ENCODE results near the gene ETDB. TPM values are rescaled to one million over a fixed set of nuclear protein-coding genes. Genes with fewer than 3 reads are reported as not detected.

The ETDB gene
- polyA plus RNA-seq, 4 donors = 0.30 TPM; not detected in 3

Other genes with a start within 250 kb of the ETDB start
- 10 to 100 TPM; 20.3 to 26.7 (median 24.7) TPM for gene MOSPD1, start 205.3 kb downstream of the ETDB start, polyA plus RNA-seq (ENCODE audit: insufficient read length in 4 of 4)
- 10 to 100 TPM; 11.3 to 12.3 (median 11.8) TPM for gene SMIM10, start 129.5 kb downstream of the ETDB start, polyA plus RNA-seq (ENCODE audit: insufficient read length in 4 of 4)
- gene RTL8B, start 98.0 kb downstream of the ETDB start, polyA plus RNA-seq (ENCODE audit: insufficient read length in 4 of 4) = 10 to 100 TPM; 25.1 to 28.9 (median 27.0) TPM
- gene RTL8C, start 88.2 kb downstream of the ETDB start, polyA plus RNA-seq (ENCODE audit: insufficient read length in 4 of 4) = 100 to 1,000 TPM; 172 to 199 (median 187) TPM
- 10 to 100 TPM; 86.8 to 95.0 (median 90.7) TPM for gene RTL8A, start 68.4 kb downstream of the ETDB start, polyA plus RNA-seq (ENCODE audit: insufficient read length in 4 of 4)
- 1 to 10 TPM; 7.4 to 8.8 (median 7.6) TPM for gene SMIM10L2B, start 21.8 kb downstream of the ETDB start, polyA plus RNA-seq (ENCODE audit: insufficient read length in 4 of 4)
- gene CT55, start 50.9 kb upstream of the ETDB start, polyA plus RNA-seq (ENCODE audit: insufficient read length in 4 of 4) = under 1 TPM; 0.09 to 0.59 (median 0.35) TPM
- gene ETDA, start 131.5 kb upstream of the ETDB start, polyA plus RNA-seq (ENCODE audit: insufficient read length in 4 of 4) = under 1 TPM in 2 of 4 donors, not detected in 2; 0.35 to 0.38 TPM
- gene ETDC, start 189.0 kb upstream of the ETDB start, polyA plus RNA-seq (ENCODE audit: insufficient read length in 4 of 4) = not detected
- 10 to 100 TPM; 17.2 to 24.2 (median 21.3) TPM for gene ZNF75D, start 223.6 kb upstream of the ETDB start, polyA plus RNA-seq (ENCODE audit: insufficient read length in 4 of 4)
- 10 to 100 TPM; 10.4 to 15.5 (median 14.6) TPM for gene ZNF449, start 224.3 kb upstream of the ETDB start, polyA plus RNA-seq (ENCODE audit: insufficient read length in 4 of 4)

Data from right renal pelvis (tissue), 4 donors.